ENCODE data around the gene MNX1.

Gene MNX1

DNA sequence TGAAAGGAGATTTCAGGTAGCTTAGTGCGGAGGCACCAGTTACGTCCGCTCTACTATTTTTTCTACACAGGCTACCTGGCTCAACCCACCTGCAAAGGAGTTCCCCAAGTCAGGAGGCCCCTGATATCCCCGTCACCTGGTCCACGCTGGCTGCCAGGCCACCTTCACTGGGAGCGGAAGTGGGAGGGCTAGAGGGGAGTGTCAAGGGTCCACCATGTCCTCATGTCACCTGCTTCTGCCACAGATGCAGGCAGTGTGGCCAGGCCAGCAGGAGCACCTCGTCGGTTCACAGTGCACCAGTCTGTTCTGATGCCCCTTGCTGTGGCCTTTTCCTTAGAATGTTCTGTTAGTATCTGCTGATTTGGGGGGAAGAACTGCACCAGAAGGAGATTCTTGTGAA, 44.1 kb downstream of the MNX1 start:
- no peak for DNase-seq

GRCh38 chr7:156964971-156965370, 45.5 kb downstream of the MNX1 start:
- DNase-seq: no peak

DNA sequence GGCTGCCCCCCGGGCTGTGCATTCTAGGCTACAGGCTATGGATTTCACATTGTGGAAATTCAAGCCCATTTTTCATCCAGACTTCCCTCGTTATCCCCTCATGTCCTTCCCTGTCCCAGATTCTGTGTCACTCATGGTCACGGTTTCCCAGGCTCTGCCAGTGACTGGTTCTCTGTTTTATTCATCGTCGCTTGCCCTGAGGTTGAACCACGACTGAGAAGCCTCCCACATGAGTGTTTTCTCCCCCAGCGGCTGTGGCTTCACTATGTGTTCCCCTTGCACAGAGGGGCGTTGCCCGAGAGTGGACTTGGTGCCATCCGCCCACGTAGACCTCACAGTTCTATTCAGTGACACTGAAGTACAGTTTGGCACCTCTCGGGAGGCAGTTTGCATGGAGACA, 47.0 kb downstream of the MNX1 start:
- DNase-seq: no peak

DNA sequence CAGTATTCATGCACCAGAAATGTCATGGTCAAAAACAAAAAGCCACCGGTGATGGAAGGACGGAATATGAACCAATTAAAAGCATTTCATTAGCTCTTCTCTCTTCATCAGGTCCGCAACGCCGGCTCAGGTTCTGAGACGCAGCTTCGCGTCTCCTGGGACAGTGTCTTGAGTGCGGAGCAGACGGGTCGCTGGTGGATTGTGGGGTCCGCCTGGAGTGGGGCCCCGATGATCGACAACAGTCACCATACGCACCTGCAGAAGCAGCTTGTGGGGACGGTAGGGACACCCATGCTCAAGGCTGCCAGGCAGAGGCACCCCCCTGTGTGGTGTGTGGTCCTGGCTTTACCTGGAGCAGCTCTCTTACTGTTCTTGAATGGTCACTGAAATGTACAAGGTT, 47.6 kb downstream of the MNX1 start:
- DNase-seq: no peak

- DNase-seq: no peak
These were observed 48.3 kb downstream of the MNX1 start for GRCh38 chr7:156962145-156962544.

DNA sequence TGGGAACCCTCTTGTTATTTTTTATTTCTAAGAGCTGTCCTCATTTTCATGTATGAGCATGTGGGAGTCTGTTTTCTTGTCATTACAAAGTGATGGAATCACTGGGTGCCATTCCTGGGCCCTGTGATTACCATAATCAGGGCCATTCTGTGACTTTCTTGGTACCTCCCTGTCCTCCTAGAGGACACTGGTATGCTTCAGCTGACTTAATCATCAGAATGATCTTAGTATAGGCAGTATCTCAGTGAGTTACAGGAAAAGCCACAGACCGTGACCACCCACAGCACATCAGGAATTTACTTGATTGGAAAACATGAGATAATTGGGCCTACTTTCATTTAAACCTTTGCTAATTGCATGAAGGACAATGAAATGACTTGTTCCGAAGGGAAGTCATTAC, 53.7 kb downstream of the MNX1 start:
- DNase-seq: no peak

GRCh38 chr7:156954941-156955340, 55.5 kb downstream of the MNX1 start:
- no peak for DNase-seq
